GM15510 (cell line): Measurements from ENCODE around the gene PTPRM.

Experiments
- POLR2A ChIP-seq: IDR thresholded peaks from 3 replicates; pipeline ENCODE4 v1.6.1; 2011; ENCODE audit warnings: borderline replicate concordance; ENCODE audit not compliant: insufficient read length; ENCODE audit errors: extremely low read depth

Gene PTPRM

DNA sequence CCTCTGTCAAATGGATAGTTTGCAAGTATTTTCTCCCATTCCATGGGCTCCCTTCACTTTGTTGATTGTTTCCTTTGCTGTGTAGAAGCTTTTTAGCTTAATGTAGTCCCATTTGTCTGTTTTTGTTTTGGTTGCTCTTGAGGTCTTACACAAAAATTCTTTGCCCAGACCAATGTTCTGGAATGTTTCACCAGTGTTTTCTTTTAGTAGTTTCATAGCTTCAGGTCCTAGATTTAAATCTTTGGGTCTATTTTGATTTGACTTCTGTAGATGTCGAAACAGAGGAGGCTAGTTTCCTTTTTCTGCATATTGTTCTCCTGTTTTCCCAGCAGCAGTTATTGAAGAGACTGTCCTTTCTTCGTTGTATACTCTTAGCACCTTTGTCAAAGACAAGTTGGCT, 351.6 kb downstream of the PTPRM start:
- no peak for TF ChIP-seq POLR2A

DNA sequence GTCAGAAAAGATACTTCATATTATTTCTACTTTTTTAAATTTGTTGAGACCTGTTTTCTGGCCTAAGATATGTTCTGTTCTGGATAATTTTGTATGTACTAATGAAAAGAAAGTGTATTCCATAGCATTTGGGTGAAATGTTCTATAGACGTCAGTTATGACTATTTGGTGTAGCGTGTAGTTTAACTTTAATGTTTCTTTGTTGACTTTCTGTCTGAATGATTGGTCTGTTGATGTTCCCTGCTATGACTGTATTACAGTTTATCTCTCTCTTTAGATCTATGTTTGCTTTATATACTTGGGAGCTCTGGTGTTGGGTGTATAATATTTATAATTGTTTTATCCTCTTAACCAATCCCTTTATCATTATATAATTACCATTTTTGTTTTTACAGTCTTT, 352.4 kb downstream of the PTPRM start:
- no peak for TF ChIP-seq POLR2A

GRCh38 chr18:7921938-7922587, 354.9 kb downstream of the PTPRM start:
- no peak for TF ChIP-seq POLR2A

DNA sequence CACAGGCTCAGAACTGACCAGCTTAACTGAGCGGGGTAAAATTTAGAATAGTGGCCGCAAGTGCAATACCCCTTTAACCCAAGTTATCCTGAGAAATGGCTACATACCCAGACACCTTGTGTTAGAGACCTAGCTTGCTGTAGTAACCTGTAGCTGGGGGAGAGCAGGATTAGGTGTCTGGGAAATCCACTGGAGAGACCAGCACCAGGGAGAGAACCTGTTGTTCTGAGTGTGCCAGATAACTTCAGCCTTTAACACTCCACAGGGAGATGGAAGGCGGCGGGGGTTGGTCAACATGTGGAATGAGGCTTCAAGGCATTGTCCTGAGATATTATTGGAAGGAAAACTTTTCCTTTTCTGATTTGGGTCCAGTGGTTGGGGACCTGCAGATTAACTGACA, 356.0 kb downstream of the PTPRM start:
- no peak for TF ChIP-seq POLR2A

- TF ChIP-seq POLR2A = no peak
These were observed 357.5 kb downstream of the PTPRM start for GRCh38 chr18:7924616-7925015.

- no peak for TF ChIP-seq POLR2A
These were observed 359.4 kb downstream of the PTPRM start for GRCh38 chr18:7926526-7926925.

- no peak for TF ChIP-seq POLR2A
These were observed 360.0 kb downstream of the PTPRM start for GRCh38 chr18:7927119-7927518.

DNA sequence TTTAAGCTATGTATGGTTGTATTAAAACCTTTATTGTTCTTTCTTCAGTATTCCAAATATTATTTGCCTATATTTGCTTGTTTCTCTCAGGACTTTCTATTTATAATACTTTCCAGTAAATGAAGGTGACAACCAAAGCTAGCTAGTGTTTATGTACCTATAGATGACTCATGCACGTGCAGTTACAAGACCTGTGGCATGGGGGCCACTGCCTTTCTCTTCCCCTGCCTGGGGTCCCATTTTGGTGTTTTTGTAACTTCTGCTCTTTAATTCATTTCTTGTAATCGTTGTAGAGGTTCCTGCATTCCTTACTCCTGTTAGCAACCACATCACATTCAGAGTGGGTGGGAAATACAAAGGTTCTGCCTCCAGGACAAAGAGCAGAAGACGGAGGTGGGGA, 364.6 kb downstream of the PTPRM start:
- TF ChIP-seq POLR2A = no peak

DNA sequence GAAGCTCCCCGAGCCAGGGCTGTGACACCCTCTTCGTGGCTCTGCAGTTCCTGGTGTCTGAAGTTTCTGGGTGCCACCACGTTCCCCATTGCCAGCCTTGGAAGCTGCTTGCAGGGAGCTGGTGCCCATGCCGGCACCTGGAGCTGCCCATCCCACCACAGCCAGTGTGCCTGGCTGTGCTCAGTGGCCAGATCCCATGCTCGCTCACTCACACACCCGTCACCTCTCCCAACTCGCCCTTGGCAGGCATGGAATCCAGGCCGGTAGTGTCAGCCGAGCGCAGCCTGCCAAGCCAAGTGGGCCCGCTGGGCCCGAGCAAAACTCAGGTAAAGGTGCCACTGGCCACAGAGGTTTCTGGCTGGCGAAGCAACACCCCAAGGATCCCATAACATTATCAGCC, 370.2 kb downstream of the PTPRM start:
- TF ChIP-seq POLR2A = no peak

DNA sequence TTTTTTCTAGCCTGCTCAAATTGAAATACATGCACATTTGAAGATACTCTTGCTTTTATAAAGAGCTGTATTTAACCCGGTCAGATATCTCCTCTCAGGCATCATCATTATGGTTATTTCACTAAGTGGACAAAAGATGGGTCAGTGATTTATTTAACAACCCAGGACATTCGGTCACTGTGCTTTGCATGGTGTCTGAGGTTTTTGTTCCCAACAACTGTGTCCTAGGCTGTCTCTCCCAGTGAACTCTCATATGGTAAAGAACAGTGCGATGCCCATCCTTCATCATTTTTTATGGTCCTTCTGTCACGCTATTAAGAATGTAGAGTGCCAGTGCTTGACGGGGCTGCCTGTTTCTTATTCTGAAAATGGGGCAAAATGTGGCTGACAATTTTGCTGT, 372.4 kb downstream of the PTPRM start:
- TF ChIP-seq POLR2A = no peak

- no peak for TF ChIP-seq POLR2A
These were observed 373.3 kb downstream of the PTPRM start for GRCh38 chr18:7940379-7940778.

GRCh38 chr18:7940971-7941370, 373.9 kb downstream of the PTPRM start:
- no peak for TF ChIP-seq POLR2A

DNA sequence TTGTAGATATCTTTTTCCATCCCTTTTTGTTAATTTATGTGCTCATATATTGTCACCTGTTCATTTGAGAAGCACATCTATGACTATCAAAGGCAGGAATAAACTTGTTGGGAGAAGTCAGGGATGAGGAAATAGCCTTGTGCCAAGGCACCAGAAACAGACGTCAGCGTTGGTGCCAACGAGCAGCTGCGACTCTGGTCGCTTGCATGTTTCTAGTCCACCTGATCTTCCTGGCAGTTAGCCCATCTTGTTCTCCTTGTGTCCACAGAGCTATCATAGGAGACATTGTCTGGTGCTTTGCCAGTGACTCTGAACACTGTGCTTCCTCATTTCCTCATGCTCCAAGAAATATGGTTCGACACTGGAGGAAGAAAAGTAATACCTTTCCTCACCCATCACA, 374.4 kb downstream of the PTPRM start:
- no peak for TF ChIP-seq POLR2A

GRCh38 chr18:7945882-7946281, 378.8 kb downstream of the PTPRM start:
- no peak for TF ChIP-seq POLR2A

DNA sequence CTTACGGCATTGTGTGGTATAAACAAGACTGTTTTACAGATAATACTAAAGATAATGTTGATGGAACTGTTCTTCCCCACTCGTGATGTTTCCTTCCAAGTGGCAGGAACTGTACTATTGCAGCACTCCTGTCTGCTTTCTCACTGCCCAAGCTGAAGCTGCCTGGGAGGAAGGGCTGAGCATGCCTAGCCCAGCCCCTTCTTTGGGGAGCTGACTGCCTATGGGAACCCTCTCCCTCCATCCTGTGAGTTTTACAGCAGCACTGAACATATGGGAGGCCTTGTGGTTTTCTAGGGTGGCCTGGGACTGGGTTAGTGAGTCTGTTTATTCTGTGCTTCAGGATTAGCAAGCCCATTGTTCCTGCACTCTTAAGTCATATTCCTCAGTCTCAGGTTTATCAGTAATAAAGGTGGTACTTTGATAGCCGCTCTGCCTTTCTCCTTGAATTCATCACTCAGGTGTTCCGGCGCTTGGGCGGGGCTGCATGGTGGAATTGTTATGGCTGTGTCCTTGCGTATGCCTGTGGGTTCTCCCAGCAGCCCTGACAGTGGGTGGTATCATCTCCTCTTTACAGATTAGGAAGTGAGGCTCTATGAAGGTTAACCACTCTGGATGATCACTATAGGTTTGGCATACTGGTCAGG, 379.7 kb downstream of the PTPRM start:
- TF ChIP-seq POLR2A = no peak

DNA sequence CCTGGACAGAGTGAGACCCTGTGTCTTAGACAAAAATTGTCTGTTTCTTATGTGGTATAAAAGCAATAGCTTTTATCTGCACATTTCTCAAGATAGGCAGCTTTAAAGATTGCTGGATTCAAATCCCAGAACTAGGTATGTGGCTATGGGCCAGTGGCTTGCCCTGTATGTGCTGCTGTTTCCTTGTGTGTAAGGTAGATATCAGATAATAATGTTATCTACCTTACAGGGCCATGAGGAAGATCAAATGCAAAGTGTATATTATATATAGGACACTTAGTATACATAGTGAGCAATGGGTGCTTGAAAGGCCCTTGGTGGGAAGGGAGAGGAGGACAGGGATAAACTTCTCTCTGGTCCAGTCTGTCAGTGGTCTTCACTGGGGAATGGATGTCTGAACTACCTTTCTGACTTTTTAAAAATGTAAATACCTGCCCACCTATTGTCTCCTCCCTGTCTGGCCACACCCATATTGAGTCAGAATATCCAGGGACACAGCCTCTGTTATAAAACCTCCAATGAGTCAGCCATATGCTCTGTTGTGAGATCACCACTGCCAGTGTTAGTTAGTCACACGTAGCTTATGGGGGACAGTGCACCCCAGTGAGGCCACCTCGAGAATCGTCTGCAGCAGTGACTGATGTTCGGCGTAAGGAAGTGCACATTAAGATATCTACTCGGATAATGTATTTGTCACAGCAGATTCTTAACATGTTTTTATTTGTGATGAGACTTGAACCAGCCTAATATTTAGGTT, 383.4 kb downstream of the PTPRM start:
- TF ChIP-seq POLR2A = no peak

GRCh38 chr18:7953095-7953958, 386.2 kb downstream of the PTPRM start:
- no peak for TF ChIP-seq POLR2A
